ENCODE results near the gene CCR9.
A peak's percentile ranks its signal among the peaks of the same experiment; 100 is the strongest.
"Not testable (repeated sequence)": the region's sequence is repeated elsewhere in the genome, so short reads cannot be mapped to it uniquely, and the experiment has no call there.

The CCR9 gene

GRCh38 chr3:45885979-45886705, at the start of gene CCR9:
Gene CCR9 (plus strand): TSS chr3:45886543. CDS start chr3:45894934, 8,391 bp downstream.
- no peak for DNase-seq

- DNase-seq = no peak
Observed at GRCh38 chr3:45838466-45838865, 47.9 kb upstream of the CCR9 start.

GRCh38 chr3:45841420-45841756, 45.0 kb upstream of the CCR9 start:
- DNase-seq = no peak

- DNase-seq = peak; percentile 90
Observed at GRCh38 chr3:45841757-45842491, 44.4 kb upstream of the CCR9 start, which contains the start of gene LZTFL1. Gene LZTFL1 (minus strand): TSS chr3:45842119. CDS start chr3:45841991, 128 bp downstream.

- no peak for DNase-seq
Observed at GRCh38 chr3:45842851-45843625, 43.3 kb upstream of the CCR9 start.

GRCh38 chr3:45844616-45845015, 41.7 kb upstream of the CCR9 start:
- no peak for DNase-seq

- no peak for DNase-seq
Observed at GRCh38 chr3:45848392-45848791, 38.0 kb upstream of the CCR9 start.

- no peak for DNase-seq
Observed at GRCh38 chr3:45852828-45853227, 33.5 kb upstream of the CCR9 start.

- DNase-seq = not testable (repeated sequence)
Observed at GRCh38 chr3:45856323-45856722, 30.0 kb upstream of the CCR9 start.

- not testable (repeated sequence) for DNase-seq
Observed at GRCh38 chr3:45857024-45857423, 29.3 kb upstream of the CCR9 start.

GRCh38 chr3:45858809-45859543, 27.4 kb upstream of the CCR9 start:
- DNase-seq = no peak

- DNase-seq = no peak
Observed at GRCh38 chr3:45860481-45860880, 25.9 kb upstream of the CCR9 start.

- no peak for DNase-seq
Observed at GRCh38 chr3:45861043-45861719, 25.2 kb upstream of the CCR9 start.

- DNase-seq = no peak
Observed at GRCh38 chr3:45864760-45865519, 21.4 kb upstream of the CCR9 start.

- no peak for DNase-seq
Observed at GRCh38 chr3:45865563-45865962, 20.8 kb upstream of the CCR9 start.

GRCh38 chr3:45868213-45868612, 18.1 kb upstream of the CCR9 start:
- no peak for DNase-seq

- DNase-seq = no peak
Observed at GRCh38 chr3:45868650-45869049, 17.7 kb upstream of the CCR9 start.

GRCh38 chr3:45869638-45870037, 16.7 kb upstream of the CCR9 start:
- no peak for DNase-seq

GRCh38 chr3:45870099-45870498, 16.2 kb upstream of the CCR9 start:
- DNase-seq = peak; percentile 43

- no peak for DNase-seq
Observed at GRCh38 chr3:45871780-45872179, 14.6 kb upstream of the CCR9 start.

- DNase-seq = no peak
Observed at GRCh38 chr3:45872569-45872968, 13.8 kb upstream of the CCR9 start.

- no peak for DNase-seq
Observed at GRCh38 chr3:45873036-45873435, 13.3 kb upstream of the CCR9 start.

Data from activated naive CD4-positive, alpha-beta T cell treated with anti-CD3 and anti-CD28 coated beads, Interleukin-2, amount 50 U/mL, for 16 hours (primary cell).